IPS-15b (cell line): ENCODE results near the gene SLC7A1.

ENCODE experiments used
- H3K27me3 ChIP-seq: one replicate; pipeline ENCODE4 v1.6.1; 2013; ENCODE audit warnings: low read length; ENCODE audit not compliant: control insufficient read depth, insufficient read depth
- H3K36me3 ChIP-seq: one replicate; pipeline ENCODE4 v1.6.1; 2013; ENCODE audit warnings: low read length; ENCODE audit not compliant: control insufficient read depth, insufficient read depth
- H3K4me1 ChIP-seq: one replicate; pipeline ENCODE4 v1.6.1; 2013; ENCODE audit warnings: mild to moderate bottlenecking, low read length; ENCODE audit not compliant: control insufficient read depth, insufficient read depth
- H3K4me3 ChIP-seq: one replicate; pipeline ENCODE4 v1.5.1; 2013; ENCODE audit warnings: low read depth, low read length
- H3K9ac ChIP-seq: one replicate; pipeline ENCODE4 v1.6.1; 2013; ENCODE audit warnings: low read depth, mild to moderate bottlenecking, low read length
- H3K9me3 ChIP-seq: one replicate; pipeline ENCODE4 v1.6.1; 2013; ENCODE audit warnings: mild to moderate bottlenecking, low read length; ENCODE audit not compliant: control insufficient read depth, insufficient read depth

The SLC7A1 gene

DNA sequence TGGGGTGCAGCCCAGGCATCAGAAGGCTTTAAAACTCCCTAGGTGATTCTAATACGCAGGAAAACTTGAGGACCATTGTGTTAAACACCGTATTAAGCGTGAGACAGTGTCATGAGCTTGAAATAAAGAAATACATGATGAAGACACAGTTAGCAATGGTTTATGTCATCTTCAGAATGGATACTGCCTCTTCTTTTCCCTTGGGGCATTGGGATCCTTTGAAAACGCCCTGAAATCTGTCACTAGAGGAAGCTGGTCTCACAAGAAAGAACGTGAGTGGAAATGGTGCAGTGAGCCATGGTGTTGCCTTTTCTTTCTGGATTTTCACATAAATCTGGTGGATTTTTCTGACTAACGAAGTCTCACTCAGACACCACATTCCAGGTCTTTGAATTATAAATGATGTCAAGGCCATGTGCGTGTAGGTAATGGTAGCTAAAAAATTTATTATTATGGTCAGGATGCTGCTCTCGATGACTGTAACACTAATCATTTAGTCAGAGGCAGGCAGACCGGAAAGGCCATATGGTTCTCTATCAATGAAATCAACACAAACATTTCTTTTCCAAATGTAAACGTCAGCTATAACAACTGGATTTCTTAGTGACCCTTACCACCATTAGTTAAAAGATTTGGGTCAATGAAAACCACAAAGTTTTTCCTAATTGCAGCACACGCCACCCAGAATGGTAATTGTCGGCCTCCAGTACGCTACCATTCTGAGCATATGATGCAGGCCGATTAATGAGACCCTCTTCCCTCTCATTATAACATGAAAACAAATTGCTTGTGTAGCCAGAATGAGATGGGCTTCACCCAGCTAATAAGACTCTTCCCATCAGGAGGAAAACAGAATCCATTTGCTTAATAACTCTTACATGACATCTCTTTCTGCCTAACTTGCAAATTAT, 105.6 kb downstream of the SLC7A1 start:
- Histone ChIP-seq H3K27me3 (no peaks in the 10 kb centered on the region), H3K9me3 (no peaks in the 10 kb centered on the region), H3K4me3 (no peak overlapping the region), H3K9ac (no peak overlapping the region), H3K4me1 (no peaks in the 10 kb centered on the region), H3K36me3 (no peaks in the 10 kb centered on the region)

DNA sequence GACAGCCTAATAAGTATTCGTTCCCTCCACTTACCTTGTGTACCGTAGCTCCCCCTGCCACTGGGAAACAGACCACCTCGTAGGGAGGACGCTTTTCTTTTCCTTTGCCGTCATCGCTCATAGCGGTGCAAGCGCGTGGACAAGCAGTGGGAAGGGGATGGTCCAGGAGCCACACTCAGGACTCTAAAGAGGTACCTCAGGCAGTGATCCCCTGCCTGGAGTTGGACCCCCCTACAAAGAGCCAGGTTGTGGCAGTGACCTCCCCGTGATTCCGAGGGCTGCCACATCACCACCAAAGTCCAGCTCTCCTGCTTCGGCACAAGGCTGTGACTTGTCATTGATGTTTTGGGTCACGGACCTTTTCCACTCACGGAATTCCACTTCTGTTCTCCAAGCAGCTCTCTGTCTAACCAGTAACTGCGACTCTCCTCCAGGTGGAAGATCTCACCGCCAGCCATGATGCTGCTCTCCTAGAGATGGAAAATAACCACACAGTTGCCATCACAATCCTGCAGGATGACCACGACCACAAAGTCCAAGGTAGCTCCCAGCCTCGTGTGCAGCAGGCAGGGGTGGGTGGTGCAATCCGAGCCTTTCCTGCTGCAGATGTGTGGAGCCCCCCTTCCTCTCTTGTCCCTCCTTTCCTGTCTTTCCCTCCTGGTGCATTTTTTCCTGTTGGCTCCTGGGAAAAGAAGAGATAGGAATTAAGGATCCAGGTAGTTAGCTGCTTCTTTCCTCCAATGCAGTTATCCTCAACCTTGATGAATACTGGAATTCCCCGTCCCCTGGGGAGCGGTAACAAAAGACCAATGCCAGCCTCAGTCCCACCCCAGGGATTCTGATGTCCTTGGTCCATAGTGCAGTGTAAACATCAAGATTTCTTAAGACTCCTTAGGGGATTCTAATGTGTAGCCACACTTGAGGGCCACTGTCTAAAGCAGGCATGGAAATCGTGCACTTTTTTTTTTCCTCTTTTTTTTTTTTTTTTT, 107.7 kb downstream of the SLC7A1 start:
- H3K27me3 ChIP-seq = no peaks in the 10 kb centered on the region
- H3K4me3 ChIP-seq = no peak overlapping the region
- H3K9me3 ChIP-seq = no peaks in the 10 kb centered on the region
- H3K9ac ChIP-seq = no peak overlapping the region
- peaks cover 7% of the 10 kb centered on the region for H3K4me1 ChIP-seq
- H3K36me3 ChIP-seq = no peaks in the 10 kb centered on the region

DNA sequence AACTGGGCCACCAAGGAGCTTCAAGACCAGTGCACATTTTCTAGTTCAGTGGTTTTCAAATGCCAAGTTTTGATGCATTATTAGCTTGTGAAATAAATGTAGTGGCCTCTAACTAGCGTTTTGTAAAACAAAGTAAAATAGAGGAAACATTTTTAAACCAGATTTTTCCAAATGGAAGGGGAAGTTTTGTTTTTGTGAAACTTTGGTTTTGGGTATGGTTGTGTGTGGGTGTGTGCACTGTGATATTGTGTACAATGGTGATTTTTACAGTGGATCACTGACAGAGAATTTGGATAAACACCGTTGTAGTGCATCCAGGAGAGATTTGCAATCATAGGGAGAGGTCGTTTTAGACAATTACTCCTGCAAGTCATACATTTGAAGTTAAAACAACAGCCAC, 108.9 kb downstream of the SLC7A1 start:
- Histone ChIP-seq H3K27me3 (no peaks in the 10 kb centered on the region), H3K9me3 (no peaks in the 10 kb centered on the region), H3K9ac (no peak overlapping the region), H3K36me3 (no peaks in the 10 kb centered on the region), H3K4me3 (no peak overlapping the region), H3K4me1 (peaks cover 7% of the 10 kb centered on the region)

DNA sequence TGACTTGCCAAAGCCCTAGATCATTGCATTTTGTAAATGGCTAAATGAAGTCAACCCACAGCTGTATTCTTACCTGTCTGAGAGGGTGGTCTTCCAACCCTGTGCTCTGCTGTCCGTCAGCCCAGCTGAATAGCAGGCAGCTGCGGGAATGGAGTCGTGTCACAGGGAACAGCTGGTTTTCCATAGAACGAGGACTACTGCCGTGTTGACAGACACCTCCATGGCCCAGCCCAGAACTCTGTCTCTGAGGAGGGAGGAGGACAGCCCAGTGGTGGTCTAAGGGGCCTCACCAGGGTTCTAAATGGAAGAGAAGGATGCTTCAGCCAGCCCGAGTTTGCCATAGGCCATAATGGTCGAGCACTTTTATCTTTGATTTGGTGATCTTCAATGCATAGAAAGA, 110.7 kb downstream of the SLC7A1 start:
- Histone ChIP-seq H3K36me3 (no peaks in the 10 kb centered on the region), H3K9me3 (no peaks in the 10 kb centered on the region), H3K27me3 (no peaks in the 10 kb centered on the region), H3K4me3 (no peak overlapping the region), H3K9ac (no peak overlapping the region), H3K4me1 (peaks cover 7% of the 10 kb centered on the region)

DNA sequence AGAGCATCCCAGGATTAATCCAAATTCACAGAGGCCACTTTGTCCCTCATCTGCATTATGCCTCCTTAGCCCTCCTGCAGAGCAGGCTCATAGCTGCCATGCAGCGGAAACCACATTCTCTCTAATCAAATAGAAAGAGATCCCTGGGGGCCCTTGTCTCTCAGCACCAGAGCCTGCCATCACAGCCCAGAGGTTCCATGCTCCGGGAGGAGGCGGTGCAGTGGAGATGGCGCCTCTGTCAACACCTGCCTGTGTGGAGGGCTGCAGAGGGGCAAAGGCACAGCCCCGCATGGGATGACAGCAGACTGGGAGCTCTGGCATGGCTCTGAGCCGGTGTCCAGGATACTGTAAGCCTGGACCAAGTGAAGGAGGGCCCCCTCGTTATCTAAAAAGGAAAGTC, 111.3 kb downstream of the SLC7A1 start:
- Histone ChIP-seq H3K36me3 (no peaks in the 10 kb centered on the region), H3K27me3 (no peaks in the 10 kb centered on the region), H3K9ac (no peak overlapping the region), H3K4me3 (no peak overlapping the region), H3K4me1 (peaks cover 7% of the 10 kb centered on the region), H3K9me3 (no peaks in the 10 kb centered on the region)

DNA sequence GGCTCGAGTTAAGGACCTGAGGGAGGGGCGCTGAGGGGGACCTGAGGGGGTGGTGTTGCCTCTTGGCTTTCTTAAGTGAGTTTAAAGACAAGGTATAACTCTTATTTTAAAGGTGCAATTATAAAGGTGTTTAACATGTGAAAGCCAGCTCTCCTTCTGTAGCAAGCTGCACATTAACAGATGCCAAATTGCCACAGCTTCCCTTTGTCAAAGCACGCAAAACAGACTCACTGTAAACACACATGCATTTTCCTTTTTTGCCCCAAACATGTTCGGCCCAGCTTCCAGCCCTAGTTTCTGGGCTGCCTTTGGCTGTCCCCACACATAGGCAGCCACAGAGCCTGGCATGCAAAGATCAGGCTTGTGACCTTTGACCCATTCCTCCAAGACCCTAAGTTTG, 111.9 kb downstream of the SLC7A1 start:
- Histone ChIP-seq H3K4me3 (no peak overlapping the region), H3K9ac (no peak overlapping the region), H3K9me3 (no peaks in the 10 kb centered on the region), H3K36me3 (no peaks in the 10 kb centered on the region), H3K27me3 (no peaks in the 10 kb centered on the region), H3K4me1 (peaks cover 7% of the 10 kb centered on the region)

DNA sequence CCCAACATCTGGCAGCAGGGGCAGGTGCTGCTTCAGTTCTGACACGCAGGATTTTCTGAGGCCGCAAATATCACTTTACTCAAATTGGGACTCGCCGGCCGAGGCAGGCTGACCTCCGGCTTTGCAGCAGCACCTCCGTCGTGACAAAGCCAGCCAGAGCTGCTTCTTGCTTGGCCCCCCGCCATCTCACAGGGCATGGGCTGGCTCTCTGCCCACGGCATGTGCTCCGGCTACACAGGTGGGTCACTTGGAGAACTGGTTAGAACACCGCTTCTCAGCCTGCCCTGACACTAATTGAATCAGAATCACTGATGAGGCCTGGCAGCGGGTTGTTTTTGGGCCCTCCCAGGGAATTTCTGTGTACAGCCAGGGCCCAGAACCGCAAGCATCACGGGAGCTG, 112.3 kb downstream of the SLC7A1 start:
- Histone ChIP-seq H3K9ac (no peak overlapping the region), H3K9me3 (no peaks in the 10 kb centered on the region), H3K27me3 (no peaks in the 10 kb centered on the region), H3K4me3 (no peak overlapping the region), H3K4me1 (peaks cover 7% of the 10 kb centered on the region), H3K36me3 (no peaks in the 10 kb centered on the region)

DNA sequence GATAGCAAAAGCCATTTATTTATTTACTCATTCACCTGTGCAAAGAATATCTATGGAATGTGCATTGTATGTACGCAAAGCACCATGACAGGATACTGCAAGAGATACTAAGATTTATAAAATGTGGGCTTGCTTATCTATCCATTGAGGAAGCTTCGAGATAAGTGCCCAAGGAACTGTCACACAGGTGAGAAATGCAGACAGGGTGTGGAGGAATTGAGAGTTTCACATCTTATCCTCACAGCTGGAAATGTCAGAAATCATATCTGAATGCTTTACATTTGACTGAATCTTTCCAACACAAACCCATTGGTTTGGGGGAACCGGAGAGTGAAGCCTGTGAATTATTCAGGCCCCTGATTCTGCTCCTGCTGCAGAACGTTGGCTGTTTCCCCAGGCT, 113.0 kb downstream of the SLC7A1 start:
- no peaks in the 10 kb centered on the region for H3K36me3 ChIP-seq
- H3K9me3 ChIP-seq = no peaks in the 10 kb centered on the region
- no peak overlapping the region for H3K4me3 ChIP-seq
- peaks cover 7% of the 10 kb centered on the region for H3K4me1 ChIP-seq
- H3K27me3 ChIP-seq = no peaks in the 10 kb centered on the region
- no peak overlapping the region for H3K9ac ChIP-seq

DNA sequence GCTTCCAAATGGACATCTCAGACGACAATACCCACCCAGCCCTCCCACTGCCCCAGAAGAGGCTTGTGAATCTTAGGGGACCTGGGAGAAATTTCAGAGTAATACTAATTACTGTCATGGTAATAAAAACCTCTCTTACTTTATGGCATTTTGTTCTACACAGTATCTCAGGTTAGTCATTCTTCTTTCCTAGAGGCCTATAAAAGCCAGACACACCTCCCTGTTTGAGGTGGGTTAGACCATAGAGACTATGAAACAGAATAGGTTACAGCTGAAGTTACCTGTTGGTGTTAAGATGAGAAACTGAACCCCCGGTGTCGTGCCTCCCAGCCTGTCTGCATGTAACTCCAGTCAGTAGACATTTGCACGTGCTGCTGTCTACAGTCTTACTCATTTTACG, 113.9 kb downstream of the SLC7A1 start:
- Histone ChIP-seq H3K4me3 (no peak overlapping the region), H3K4me1 (peaks cover 7% of the 10 kb centered on the region), H3K36me3 (no peaks in the 10 kb centered on the region), H3K27me3 (no peaks in the 10 kb centered on the region), H3K9me3 (no peaks in the 10 kb centered on the region), H3K9ac (no peak overlapping the region)

DNA sequence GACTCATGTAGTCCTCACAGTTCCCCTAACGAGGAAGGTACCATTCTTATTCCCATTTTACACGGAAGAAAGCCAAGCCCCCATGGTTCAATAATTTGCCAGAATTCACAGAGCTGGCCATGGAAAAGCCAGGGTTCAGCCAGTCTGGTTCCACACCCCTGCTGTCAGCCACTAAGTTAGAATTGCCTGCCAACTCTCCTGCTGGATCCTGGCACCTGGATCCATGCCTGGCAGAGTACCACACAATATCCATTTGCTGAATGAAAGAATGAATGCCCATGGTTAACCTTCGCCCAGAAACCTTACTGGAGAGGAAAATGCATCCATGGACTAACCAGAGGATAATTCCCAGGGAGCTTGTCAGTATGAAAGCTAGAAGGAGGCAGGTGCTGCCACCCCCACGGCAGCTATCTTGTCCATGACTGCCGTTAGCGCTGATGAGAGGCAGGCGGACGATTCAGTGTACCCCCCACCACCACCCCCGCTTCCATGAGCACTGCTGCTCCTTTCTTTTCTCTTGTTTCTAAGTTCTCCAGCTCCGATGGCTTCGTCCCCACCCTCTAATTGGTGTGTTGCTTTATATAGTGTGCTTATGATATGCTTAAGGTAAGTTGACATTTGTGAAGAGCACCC, 114.5 kb downstream of the SLC7A1 start:
- peaks cover 7% of the 10 kb centered on the region for H3K4me1 ChIP-seq
- H3K36me3 ChIP-seq = no peaks in the 10 kb centered on the region
- H3K27me3 ChIP-seq = no peaks in the 10 kb centered on the region
- no peak overlapping the region for H3K4me3 ChIP-seq
- no peak overlapping the region for H3K9ac ChIP-seq
- no peaks in the 10 kb centered on the region for H3K9me3 ChIP-seq

DNA sequence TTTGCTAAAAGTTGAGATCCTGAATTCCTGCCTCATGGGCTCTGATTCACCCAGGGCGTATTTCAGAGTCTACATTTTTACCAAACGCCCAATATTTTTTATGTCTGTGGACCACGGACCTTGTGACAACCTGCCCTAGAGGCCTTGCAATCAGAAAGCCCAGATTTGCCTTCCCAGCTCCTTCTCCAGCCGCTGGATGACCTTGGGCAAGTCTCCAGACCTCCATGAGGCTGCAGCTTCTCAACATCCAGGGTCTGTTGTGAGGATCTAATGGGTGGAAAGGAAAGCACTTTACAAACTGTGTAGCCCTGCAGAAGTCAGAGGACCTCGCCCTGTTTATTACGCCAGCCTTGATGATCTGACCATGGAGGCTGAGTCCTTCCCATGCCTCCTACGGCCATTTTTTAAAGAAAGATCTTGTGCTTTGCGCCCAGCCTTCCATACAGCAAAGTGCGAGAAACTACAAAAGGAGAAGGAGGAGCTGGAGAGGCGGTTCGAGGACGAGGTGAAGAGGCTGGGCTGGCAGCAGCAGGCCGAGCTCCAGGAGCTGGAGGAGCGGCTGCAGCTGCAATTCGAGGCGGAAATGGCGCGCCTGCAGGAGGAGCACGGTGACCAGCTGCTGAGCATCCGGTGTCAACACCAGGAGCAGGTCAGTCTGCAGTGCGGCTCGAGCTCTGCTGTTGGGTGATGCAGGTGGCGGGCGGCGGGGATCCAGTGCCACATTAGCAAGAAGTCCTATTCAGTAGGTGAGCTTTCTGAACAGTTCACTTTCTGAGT, 115.6 kb downstream of the SLC7A1 start:
- Histone ChIP-seq H3K36me3 (no peaks in the 10 kb centered on the region), H3K9me3 (no peaks in the 10 kb centered on the region), H3K9ac (no peak overlapping the region), H3K4me1 (peaks cover 7% of the 10 kb centered on the region), H3K27me3 (no peaks in the 10 kb centered on the region), H3K4me3 (no peak overlapping the region)
